ENCODE data around the gene NBPF19.
"Not testable (repeated sequence)": the region's sequence is repeated elsewhere in the genome, so short reads cannot be mapped to it uniquely, and the experiment has no call there.

DNA sequence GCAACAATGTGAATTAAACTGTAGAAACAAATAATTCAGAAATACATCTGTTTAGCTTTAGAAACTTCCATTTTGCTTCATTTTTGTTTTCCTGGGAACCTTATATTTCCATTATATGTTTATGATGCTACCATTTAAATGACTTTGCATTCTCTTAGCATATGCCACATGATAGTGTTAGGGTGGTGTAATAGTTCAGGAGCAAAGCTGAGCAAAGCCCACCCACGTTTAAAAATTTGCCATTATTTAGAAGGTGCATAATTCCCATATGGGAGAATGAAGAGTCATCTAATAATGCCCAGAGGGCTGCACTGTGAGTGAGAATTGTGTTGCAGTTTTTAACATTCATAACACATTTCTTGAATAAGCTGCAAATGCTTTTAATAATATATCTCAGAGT, 22.2 kb upstream of the NBPF19 start:
- TF ChIP-seq POLR2AphosphoS5 (IDR thresholded peaks at IDR 0.05; ENCODE audit: low read depth, low read length); POLR2A (IDR thresholded peaks at IDR 0.05; ENCODE audit: low read depth, low read length); TAF1 (IDR thresholded peaks at IDR 0.05; ENCODE audit: borderline replicate concordance, low read depth, low read length): not testable (repeated sequence)
